GM21619 (cell line): ENCODE data around the gene PARP6.

Experiments used
- ATAC-seq: cut with Tn5 transposase; IDR thresholded peaks from one replicate; pipeline ENCODE4 v1.9.1; 2021; ENCODE audit not compliant: unreplicated experiment

PARP6 gene

GRCh38 chr15:72200395-72201237 is 71.7 kb downstream of the PARP6 start:
- no peak for ATAC-seq

GRCh38 chr15:72199721-72200212 is 72.6 kb downstream of the PARP6 start:
- ATAC-seq: peak; percentile 44

GRCh38 chr15:72199205-72199515 is 73.2 kb downstream of the PARP6 start:
- no peak for ATAC-seq

- no peak for ATAC-seq
Observed at GRCh38 chr15:72198356-72199204, 73.8 kb downstream of the PARP6 start.

GRCh38 chr15:72197460-72198355 is 74.6 kb downstream of the PARP6 start, which contains the start of gene GRAMD2A:
Gene GRAMD2A (minus strand): TSS chr15:72197787.
- ATAC-seq: no peak

- ATAC-seq: no peak
Observed at GRCh38 chr15:72197041-72197459, 75.3 kb downstream of the PARP6 start.

- ATAC-seq: no peak
Observed at GRCh38 chr15:72196409-72197040, 75.8 kb downstream of the PARP6 start.

- ATAC-seq: no peak
Observed at GRCh38 chr15:72195101-72195511, 77.2 kb downstream of the PARP6 start.

GRCh38 chr15:72193836-72194396 is 78.4 kb downstream of the PARP6 start:
- ATAC-seq: no peak

- ATAC-seq: no peak
Observed at GRCh38 chr15:72192416-72192815, 79.9 kb downstream of the PARP6 start.
